GM23338 (cell line): ENCODE measurements around the gene GSC2. TPM values are rescaled to one million over a fixed set of nuclear protein-coding genes. Genes with fewer than 3 reads are reported as not detected.

Experiments
- ATAC-seq: fragments of 200-7000 bp; cut with Tn5 transposase; 3 replicates; pipeline ENCODE4 v1.9.1; 2020
- DNase-seq: peaks from one replicate; pipeline ENCODE4 v3.0.0-alpha.2; 2015; ENCODE audit warnings: low spot score
- H2AFZ ChIP-seq: fragments of 200-600 bp; sonication (generic); 2 replicates; pipeline ENCODE4 v1.8.0; 2016; ENCODE audit warnings: antibody characterized with exemption, mild to moderate bottlenecking, moderate library complexity
- H3F3A ChIP-seq: fragments of 200-600 bp; sonication (generic); replicated peaks from 2 replicates; pipeline ENCODE4 v1.8.0; 2017; ENCODE audit warnings: antibody characterized with exemption, mixed run types, low read depth
- H3K27ac ChIP-seq: fragments of 200-600 bp; sonication (generic); 2 replicates; pipeline ENCODE4 v1.6.1; 2016; ENCODE audit warnings: low read depth
- H3K27me3 ChIP-seq: fragments of 200-600 bp; sonication (generic); 2 replicates; pipeline ENCODE4 v1.8.0; 2016; ENCODE audit warnings: mild to moderate bottlenecking, mixed run types, moderate library complexity; ENCODE audit not compliant: insufficient read depth
- H3K36me3 ChIP-seq: fragments of 200-600 bp; sonication (generic); 2 replicates; pipeline ENCODE4 v1.8.0; 2016; ENCODE audit warnings: mild to moderate bottlenecking; ENCODE audit not compliant: insufficient read depth
- H3K4me1 ChIP-seq: fragments of 200-600 bp; sonication (generic); 2 replicates; pipeline ENCODE4 v1.8.0; 2016; ENCODE audit warnings: mild to moderate bottlenecking, moderate library complexity; ENCODE audit not compliant: insufficient read depth
- H3K4me2 ChIP-seq: fragments of 200-600 bp; sonication (generic); 2 replicates; pipeline ENCODE4 v1.7.1; 2017; ENCODE audit warnings: mixed run types
- H3K4me3 ChIP-seq: fragments of 200-600 bp; sonication (generic); 2 replicates; pipeline ENCODE4 v1.6.1; 2016; ENCODE audit warnings: mixed run types
- H3K79me2 ChIP-seq: fragments of 200-600 bp; sonication (generic); replicated peaks from 2 replicates; pipeline ENCODE4 v1.8.0; 2017; ENCODE audit warnings: mild to moderate bottlenecking; ENCODE audit not compliant: insufficient read depth
- H3K9me2 ChIP-seq: fragments of 200-600 bp; sonication (generic); 2 replicates; pipeline ENCODE4 v1.8.0; 2017; ENCODE audit not compliant: insufficient read depth
- H4K20me1 ChIP-seq: fragments of 200-600 bp; sonication (generic); replicated peaks from 2 replicates; pipeline ENCODE4 v1.8.0; 2017; ENCODE audit warnings: mild to moderate bottlenecking; ENCODE audit not compliant: insufficient read depth
- H3K27ac Mint-ChIP-seq: 2 replicates; pipeline ENCODE4 v1.8.0; 2020; ENCODE audit warnings: inconsistent platforms, mild to moderate bottlenecking, moderate library complexity, mixed read lengths
- H3K27me3 Mint-ChIP-seq: 3 replicates; pipeline ENCODE4 v1.8.0; 2022; ENCODE audit warnings: low read depth, mild to moderate bottlenecking, moderate library complexity, mixed read lengths, inconsistent platforms; ENCODE audit not compliant: insufficient read depth, poor library complexity
- H3K36me3 Mint-ChIP-seq: 3 replicates; pipeline ENCODE4 v1.8.0; 2021; ENCODE audit warnings: low read depth, mild to moderate bottlenecking, inconsistent platforms, moderate library complexity, mixed read lengths
- H3K4me1 Mint-ChIP-seq: 3 replicates; pipeline ENCODE4 v1.8.0; 2020; ENCODE audit warnings: mild to moderate bottlenecking, inconsistent platforms, mixed read lengths
- H3K4me3 Mint-ChIP-seq: 3 replicates; pipeline ENCODE4 v1.8.0; 2021; ENCODE audit warnings: moderate library complexity, mild to moderate bottlenecking, inconsistent platforms, mixed read lengths
- H3K9me3 Mint-ChIP-seq: 3 replicates; pipeline ENCODE4 v1.8.0; 2020; ENCODE audit warnings: moderate library complexity, mild to moderate bottlenecking, inconsistent platforms, mixed read lengths
- CREB1 ChIP-seq: fragments of 250-450 bp; sonication (Bioruptor Pico); IDR thresholded peaks from 2 replicates; pipeline ENCODE4 v1.5.0; 2020; ENCODE audit warnings: low read depth, mild to moderate bottlenecking, moderate library complexity
- CTCF ChIP-seq, 2 experiments: fragments of 200-600 bp in 1 of 2; sonication (generic) in 1 of 2; conservative IDR thresholded peaks; 2 replicates each; pipeline versions ENCODE4 v1.5.1 to v1.6.1; 2016 to 2017; ENCODE audit warnings: antibody characterized with exemption in 2 of 2, low read depth in 2 of 2, mild to moderate bottlenecking in 2 of 2, moderate library complexity in 1 of 2
- ETS1 ChIP-seq: IDR thresholded peaks from 2 replicates; pipeline ENCODE4 v1.6.1; 2016; ENCODE audit warnings: antibody characterized with exemption
- EZH2 ChIP-seq: fragments of 200-600 bp; sonication (generic); IDR thresholded peaks from one replicate; pipeline ENCODE4 v1.8.0; 2017; ENCODE audit warnings: antibody characterized with exemption, mild to moderate bottlenecking, low read depth; ENCODE audit not compliant: unreplicated experiment
- EZH2phosphoT487 ChIP-seq: fragments of 200-600 bp; sonication (generic); IDR thresholded peaks from one replicate; pipeline ENCODE4 v1.8.1; 2018; ENCODE audit warnings: antibody characterized with exemption; ENCODE audit not compliant: unreplicated experiment
- JUNB ChIP-seq: IDR thresholded peaks from one replicate; pipeline ENCODE4 v1.6.1; 2016; ENCODE audit warnings: antibody characterized with exemption; ENCODE audit not compliant: unreplicated experiment
- NANOG ChIP-seq: IDR thresholded peaks from 2 replicates; pipeline ENCODE4 v1.6.1; 2016; ENCODE audit warnings: antibody characterized with exemption, borderline replicate concordance
- POLR2AphosphoS5 ChIP-seq: IDR thresholded peaks from 2 replicates; pipeline ENCODE4 v1.6.1; 2016; ENCODE audit warnings: antibody characterized with exemption, low read depth
- REST ChIP-seq: IDR thresholded peaks from one replicate; pipeline ENCODE4 v1.6.1; 2018; ENCODE audit warnings: antibody characterized with exemption; ENCODE audit not compliant: unreplicated experiment
- STAT1 ChIP-seq: IDR thresholded peaks from one replicate; pipeline ENCODE4 v1.6.1; 2016; ENCODE audit warnings: antibody characterized with exemption; ENCODE audit not compliant: unreplicated experiment
- ZNF114 ChIP-seq: fragments of 250-450 bp; sonication (Bioruptor Pico); IDR thresholded peaks from 2 replicates; pipeline ENCODE4 v1.5.0; 2020; ENCODE audit warnings: mild to moderate bottlenecking, moderate library complexity
- ZNF331 ChIP-seq: fragments of 250-450 bp; sonication (Bioruptor Pico); IDR thresholded peaks from 2 replicates; pipeline ENCODE4 v1.5.0; 2020; ENCODE audit warnings: low read depth, mild to moderate bottlenecking, moderate library complexity
- polyA plus RNA-seq: library from polyadenylated mRNA; unstranded; fragments of >200 nt; fragmentation: Nextera tagmentation; extraction: Ambion mirVana; gene quantifications from 2 replicates; pipeline ENCODE4 v1.2.1, GENCODE V29; 2016
- total RNA-seq: library from RNA; depleted of rRNA; stranded (reverse); fragments of >200 nt; shearing (Covaris generic); gene quantifications from 2 replicates; pipeline ENCODE4 v1.2.3, GENCODE V29; 2014

GSC2 gene
- total and polyA plus RNA-seq, 2 experiments from 2014 or later: not detected

GRCh38 chr22:19184276-19184997, 34.3 kb upstream of the GSC2 start:
- no peaks in the 10 kb centered on the region for H3K4me1 ChIP-seq
- Mint-ChIP-seq H3K4me1 (no peaks in the 10 kb centered on the region), H3K27ac (no peak overlapping the region), H3K36me3 (0 out of 3 replicates have a peak, but pooled peaks cover 3% of the 10 kb centered on the region), H3K4me3 (no peak overlapping the region), H3K9me3 (no peaks in the 10 kb centered on the region; the same call in 2 of the 3 replicates), H3K27me3 (peaks cover 9% of the 10 kb centered on the region)
- H2AFZ ChIP-seq: no peak overlapping the region
- no peaks in the 10 kb centered on the region for H3K27me3 ChIP-seq
- no peak overlapping the region for H3K27ac ChIP-seq
- ATAC-seq (no peak), DNase-seq (no peak)
- H3K36me3 ChIP-seq: no peaks in the 10 kb centered on the region
- TF ChIP-seq JUNB (no peak), EZH2 (no peak), REST (no peak), NANOG (no peak), EZH2phosphoT487 (no peak), ZNF114 (CRISPR knock-in tag) (no peak), CTCF (conservative IDR thresholded peaks at IDR 0.05; ENCODE audit: low read depth in 2 of 2) (no peak), POLR2AphosphoS5 (no peak), ZNF331 (CRISPR knock-in tag) (no peak)
- no peak overlapping the region for H3K4me3 ChIP-seq
- H3K9me2 ChIP-seq: no peaks in the 10 kb centered on the region
- no peak overlapping the region for H3K4me2 ChIP-seq
- 0 out of 2 replicates have a peak, but pooled peaks cover 3% of the 10 kb centered on the region for H4K20me1 ChIP-seq
- H3K79me2 ChIP-seq: no peaks in the 10 kb centered on the region
- H3F3A ChIP-seq: no peaks in the 10 kb centered on the region

- peaks cover 10% of the 10 kb centered on the region for H3K27me3 Mint-ChIP-seq
- peaks cover 4% of the 10 kb centered on the region; the same call in 1 of the 2 replicates for H3F3A ChIP-seq
- H4K20me1 ChIP-seq: no peaks in the 10 kb centered on the region
- H3K27me3 ChIP-seq: no peaks in the 10 kb centered on the region
- H3K4me3 ChIP-seq: no peak overlapping the region
- ATAC-seq (no peak), DNase-seq (no peak)
- no peaks in the 10 kb centered on the region for H3K36me3 ChIP-seq
- H3K9me3 Mint-ChIP-seq: no peaks in the 10 kb centered on the region; the same call in 2 of the 3 replicates
- H3K27ac ChIP-seq: no peak overlapping the region
- no peak overlapping the region for H3K27ac Mint-ChIP-seq
- no peaks in the 10 kb centered on the region; the same call in 1 of the 2 replicates for H3K4me1 ChIP-seq
- H3K4me1 Mint-ChIP-seq: no peaks in the 10 kb centered on the region
- H3K79me2 ChIP-seq: no peaks in the 10 kb centered on the region
- H3K36me3 Mint-ChIP-seq: no peaks in the 10 kb centered on the region
- H3K4me3 Mint-ChIP-seq: no peak overlapping the region
- H3K4me2 ChIP-seq: no peak overlapping the region
- no peak overlapping the region for H2AFZ ChIP-seq
- H3K9me2 ChIP-seq: no peaks in the 10 kb centered on the region
- TF ChIP-seq CREB1 (CRISPR knock-in tag) (no peak), STAT1 (no peak), ETS1 (no peak), NANOG (no peak), REST (no peak), ZNF331 (CRISPR knock-in tag) (no peak), ZNF114 (CRISPR knock-in tag) (no peak), JUNB (no peak)
Measured at GRCh38 chr22:19183216-19183615, 33.1 kb upstream of the GSC2 start.
